ENCODE results near the gene RNF138. TPM values are rescaled to one million over a fixed set of nuclear protein-coding genes. Genes with fewer than 3 reads are reported as not detected.
A peak's percentile ranks its signal among the peaks of the same experiment; 100 is the strongest.

The RNF138 gene
- total and polyA plus RNA-seq, 2 of the 13 experiments (the other 11 are each of a cell fraction or from before 2014, with no cell fraction given) = 14.6 to 33.6 TPM

GRCh38 chr18:32091724-32092421 lies at the start of gene RNF138 (continued):
- peak; percentile 79; the same call in 1 of the 2 replicates for TF ChIP-seq ZXDC (CRISPR knock-in tag; IDR thresholded peaks at IDR 0.05)
- peak; percentile 32; the same call in 1 of the 2 replicates for TF ChIP-seq ZBTB10 (CRISPR knock-in tag; IDR thresholded peaks at IDR 0.05; ENCODE audit: borderline replicate concordance)
- TF ChIP-seq NFIC (IDR thresholded peaks at IDR 0.05; ENCODE audit: low read length) = no peak
- TF ChIP-seq CEBPG (CRISPR knock-in tag; IDR thresholded peaks at IDR 0.05) = 0 out of 2 replicates have a peak, but pooled peaks have one; percentile 18
- TF ChIP-seq ZEB1 (IDR thresholded peaks at IDR 0.05; ENCODE audit: insufficient replicate concordance, low read depth) = no peak
- TF ChIP-seq ATF4 (CRISPR knock-in tag; IDR thresholded peaks at IDR 0.05) = peak in 1 of 2 experiments; percentile 65; a peak in 2 of 4 replicates
- TF ChIP-seq HOXA5 (CRISPR knock-in tag; IDR thresholded peaks at IDR 0.05) = no peak
- TF ChIP-seq ZNF501 (CRISPR knock-in tag; IDR thresholded peaks at IDR 0.05) = peak; percentile 78
- TF ChIP-seq AGO2 (optimal IDR thresholded peaks at IDR 0.05; ENCODE audit: low read depth, low read length) = peak; percentile 76
- no peak for TF ChIP-seq HNF1A (IDR thresholded peaks at IDR 0.05; ENCODE audit: low read depth)
- peak; percentile 42; the same call in 1 of the 2 replicates for TF ChIP-seq HNF1A (CRISPR knock-in tag; IDR thresholded peaks at IDR 0.05; ENCODE audit: borderline replicate concordance)
- peak; percentile 55; the same call in 1 of the 2 replicates for TF ChIP-seq TEAD2 (CRISPR knock-in tag; IDR thresholded peaks at IDR 0.05)
- peak; percentile 95 for TF ChIP-seq BORCS8-MEF2B (CRISPR knock-in tag; IDR thresholded peaks at IDR 0.05)
- peak; percentile 40; the same call in 1 of the 2 replicates for TF ChIP-seq ZBTB25 (CRISPR knock-in tag; IDR thresholded peaks at IDR 0.05)
- TF ChIP-seq TOE1 (CRISPR knock-in tag; IDR thresholded peaks at IDR 0.05) = 0 out of 2 replicates have a peak, but pooled peaks have one; percentile 46
